Left ventricle myocardium inferior (tissue), 1 donor: ENCODE measurements around the gene TRPV3. TPM values are rescaled to one million over a fixed set of nuclear protein-coding genes. Genes with fewer than 3 reads are reported as not detected.

Source experiments
- DNase-seq: peaks from one replicate; pipeline ENCODE4 v3.0.0-alpha.2; 2020
- H3K27ac ChIP-seq: fragments of 200-600 bp; replicated peaks from 2 replicates; pipeline ENCODE4 v1.8.0; 2021
- H3K27me3 ChIP-seq: fragments of 200-600 bp; 2 replicates; pipeline ENCODE4 v1.8.0; 2021; ENCODE audit warnings: low read depth
- H3K36me3 ChIP-seq: fragments of 200-600 bp; 2 replicates; pipeline ENCODE4 v1.8.0; 2021
- H3K4me1 ChIP-seq: fragments of 200-600 bp; 2 replicates; pipeline ENCODE4 v1.8.0; 2021
- H3K4me3 ChIP-seq: fragments of 200-600 bp; 2 replicates; pipeline ENCODE4 v1.8.0; 2021; ENCODE audit warnings: mild to moderate bottlenecking, moderate library complexity
- H3K9me3 ChIP-seq: fragments of 200-600 bp; replicated peaks from 2 replicates; pipeline ENCODE4 v1.8.0; 2021
- intact Hi-C: fragments of 100-400 bp; cut with micrococcal nuclease; formaldehyde crosslinking; loops from one replicate; pipeline ENCODE4 v1.11.0; 2022
- total RNA-seq: library from RNA; stranded (reverse); fragmentation: NEBNext Ultra II Directional; extraction: Animal tissue kit (Norgen Biotek cat#: 25700); gene quantifications from one replicate; pipeline ENCODE4 v1.2.1, GENCODE V29; 2021
- TF ChIP-seq, protein P1 (sequence below): fragments of 200-600 bp; IDR thresholded peaks from 2 replicates; pipeline ENCODE4 v1.8.0; 2021; ENCODE audit warnings: antibody characterized with exemption, mild to moderate bottlenecking, borderline replicate concordance
- donor health status: DM: no; HTN: yes; CAD: no; lungs with severe emphysema.

The TRPV3 gene
- total RNA-seq, 1 donor from 2014 or later = 1.0 TPM

DNA sequence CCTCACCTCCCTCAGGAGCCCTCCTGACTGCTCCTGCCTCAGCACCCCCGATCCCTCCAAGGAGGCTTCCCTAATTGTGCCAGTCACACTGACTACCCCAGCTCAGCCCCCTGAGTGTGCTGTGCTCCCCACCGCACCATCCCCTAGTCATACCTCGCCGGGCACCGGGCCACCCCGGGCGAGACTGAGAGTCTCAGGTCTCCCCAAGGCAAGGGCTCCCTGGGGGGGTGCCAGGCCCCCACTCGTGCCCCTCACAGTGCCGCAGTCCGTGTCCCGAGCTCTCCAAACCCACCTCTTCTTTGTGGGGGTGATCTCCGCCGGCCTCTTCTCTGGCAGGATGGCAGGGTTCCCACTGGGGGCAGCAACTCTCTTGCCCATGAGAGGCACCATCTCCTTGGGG is 3.2 kb downstream of the TRPV3 start:
- peaks cover 24% of the 10 kb centered on the region for H3K27me3 ChIP-seq
- H3K4me3 ChIP-seq = no peak overlapping the region
- H3K27ac ChIP-seq = no peak overlapping the region
- H3K4me1 ChIP-seq = no peaks in the 10 kb centered on the region
- DNase-seq = no peak
- TF ChIP-seq, protein P1, sequence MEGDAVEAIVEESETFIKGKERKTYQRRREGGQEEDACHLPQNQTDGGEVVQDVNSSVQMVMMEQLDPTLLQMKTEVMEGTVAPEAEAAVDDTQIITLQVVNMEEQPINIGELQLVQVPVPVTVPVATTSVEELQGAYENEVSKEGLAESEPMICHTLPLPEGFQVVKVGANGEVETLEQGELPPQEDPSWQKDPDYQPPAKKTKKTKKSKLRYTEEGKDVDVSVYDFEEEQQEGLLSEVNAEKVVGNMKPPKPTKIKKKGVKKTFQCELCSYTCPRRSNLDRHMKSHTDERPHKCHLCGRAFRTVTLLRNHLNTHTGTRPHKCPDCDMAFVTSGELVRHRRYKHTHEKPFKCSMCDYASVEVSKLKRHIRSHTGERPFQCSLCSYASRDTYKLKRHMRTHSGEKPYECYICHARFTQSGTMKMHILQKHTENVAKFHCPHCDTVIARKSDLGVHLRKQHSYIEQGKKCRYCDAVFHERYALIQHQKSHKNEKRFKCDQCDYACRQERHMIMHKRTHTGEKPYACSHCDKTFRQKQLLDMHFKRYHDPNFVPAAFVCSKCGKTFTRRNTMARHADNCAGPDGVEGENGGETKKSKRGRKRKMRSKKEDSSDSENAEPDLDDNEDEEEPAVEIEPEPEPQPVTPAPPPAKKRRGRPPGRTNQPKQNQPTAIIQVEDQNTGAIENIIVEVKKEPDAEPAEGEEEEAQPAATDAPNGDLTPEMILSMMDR = no peak
- H3K36me3 ChIP-seq = no peaks in the 10 kb centered on the region
- intact Hi-C loops = no loop called here
- H3K9me3 ChIP-seq = no peaks in the 10 kb centered on the region

DNA sequence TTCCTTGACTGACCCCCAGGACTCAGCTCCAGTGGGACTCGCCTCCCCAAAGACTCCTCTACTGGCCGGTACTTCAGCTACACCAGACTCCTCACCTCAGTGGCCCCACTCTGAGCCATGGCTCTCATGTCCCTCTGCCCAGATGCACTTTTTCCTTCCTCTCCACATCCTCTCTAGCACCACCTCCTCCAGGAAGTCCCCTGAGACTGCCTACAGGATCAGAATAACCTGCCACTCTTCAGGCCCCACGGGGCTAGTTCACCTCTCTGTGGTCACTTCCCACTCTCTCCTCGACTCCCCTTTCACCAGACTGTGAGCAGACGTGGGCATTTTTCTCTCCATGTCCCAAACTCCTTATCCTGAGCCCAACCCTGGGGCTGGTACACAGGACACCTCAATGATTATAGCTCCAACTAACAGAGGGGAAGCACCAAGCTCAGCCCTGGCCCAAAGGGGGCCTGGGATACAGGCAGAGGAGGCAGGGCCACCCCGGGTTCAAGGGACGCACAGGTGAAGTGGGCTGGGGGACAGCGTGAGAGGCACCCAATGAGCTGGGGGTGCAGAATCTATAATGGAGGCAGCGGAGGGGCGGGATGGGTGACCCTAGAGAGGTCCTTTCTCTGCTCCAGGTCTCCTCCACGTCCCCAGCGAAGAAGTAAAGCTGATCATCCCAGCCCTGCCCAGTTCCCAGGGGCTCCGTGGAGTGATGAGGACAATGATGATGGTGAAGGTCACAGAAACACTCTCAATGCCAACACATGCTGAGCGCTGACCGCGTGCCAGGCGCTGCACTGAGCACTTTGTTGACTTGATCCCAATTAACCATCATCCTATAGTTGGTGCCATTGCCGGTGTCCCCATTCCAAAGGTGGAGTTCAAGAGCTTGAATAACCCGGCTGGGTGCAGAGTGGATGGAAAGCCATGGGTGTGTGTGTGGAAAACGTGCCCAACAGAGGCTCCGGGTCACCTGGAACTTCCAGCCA is 3.9 kb downstream of the TRPV3 start:
- H3K4me3 ChIP-seq = no peak overlapping the region
- no peaks in the 10 kb centered on the region for H3K4me1 ChIP-seq
- no peaks in the 10 kb centered on the region for H3K36me3 ChIP-seq
- TF ChIP-seq, protein P1 = no peak
- DNase-seq = no peak
- intact Hi-C loops = no loop called here
- H3K27me3 ChIP-seq = peaks cover 24% of the 10 kb centered on the region
- H3K9me3 ChIP-seq = no peaks in the 10 kb centered on the region
- H3K27ac ChIP-seq = no peak overlapping the region

DNA sequence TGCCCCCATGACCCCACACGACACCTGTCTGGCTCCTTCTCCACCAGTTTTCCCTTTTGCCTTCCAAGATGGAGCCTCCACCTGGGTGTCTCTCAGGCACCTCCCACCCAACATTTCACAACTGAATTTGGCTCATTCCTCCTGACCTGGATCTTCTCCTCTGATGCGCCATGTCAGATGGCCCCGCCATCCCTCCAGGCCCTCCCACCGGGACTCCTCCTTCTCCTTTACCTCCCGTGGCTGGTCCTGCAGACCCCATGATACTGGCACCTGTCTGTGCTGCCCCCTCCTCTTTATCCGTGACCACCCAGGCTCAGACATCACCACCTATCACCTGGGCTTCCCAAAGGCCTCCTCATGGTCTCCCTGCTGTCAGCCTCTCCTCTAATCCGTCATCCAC is 4.7 kb downstream of the TRPV3 start:
- H3K4me3 ChIP-seq = no peak overlapping the region
- H3K27ac ChIP-seq = no peak overlapping the region
- no peaks in the 10 kb centered on the region for H3K9me3 ChIP-seq
- TF ChIP-seq, protein P1 = no peak
- no peaks in the 10 kb centered on the region for H3K4me1 ChIP-seq
- H3K27me3 ChIP-seq = peaks cover 24% of the 10 kb centered on the region
- DNase-seq = no peak
- H3K36me3 ChIP-seq = no peaks in the 10 kb centered on the region
- intact Hi-C loops = no loop called here

DNA sequence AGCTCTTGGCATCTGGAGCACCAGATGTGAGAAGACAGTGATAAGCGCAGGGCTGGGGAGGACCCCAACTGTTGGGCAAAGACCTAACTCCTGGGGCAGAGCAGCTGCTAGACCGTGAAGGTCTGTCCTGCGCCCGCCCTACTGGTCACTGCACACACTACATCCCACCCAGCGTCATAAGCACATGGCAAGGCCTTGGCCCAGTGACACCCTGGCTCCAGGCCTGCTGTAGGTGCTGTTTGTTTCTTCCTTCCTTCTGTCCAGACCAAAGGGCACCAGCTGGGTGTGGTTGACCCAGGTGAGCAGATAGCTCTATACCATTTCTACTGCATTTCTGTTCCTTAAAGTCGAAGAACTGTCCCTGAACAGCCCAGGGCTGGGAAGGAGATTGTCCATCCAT is 6.4 kb downstream of the TRPV3 start:
- Histone ChIP-seq H3K4me3 (no peak overlapping the region), H3K27ac (no peak overlapping the region), H3K36me3 (no peaks in the 10 kb centered on the region), H3K9me3 (no peaks in the 10 kb centered on the region), H3K4me1 (no peaks in the 10 kb centered on the region), H3K27me3 (peaks cover 10% of the 10 kb centered on the region)
- intact Hi-C loops = no loop called here
- TF ChIP-seq, protein P1 = no peak
- no peak for DNase-seq

DNA sequence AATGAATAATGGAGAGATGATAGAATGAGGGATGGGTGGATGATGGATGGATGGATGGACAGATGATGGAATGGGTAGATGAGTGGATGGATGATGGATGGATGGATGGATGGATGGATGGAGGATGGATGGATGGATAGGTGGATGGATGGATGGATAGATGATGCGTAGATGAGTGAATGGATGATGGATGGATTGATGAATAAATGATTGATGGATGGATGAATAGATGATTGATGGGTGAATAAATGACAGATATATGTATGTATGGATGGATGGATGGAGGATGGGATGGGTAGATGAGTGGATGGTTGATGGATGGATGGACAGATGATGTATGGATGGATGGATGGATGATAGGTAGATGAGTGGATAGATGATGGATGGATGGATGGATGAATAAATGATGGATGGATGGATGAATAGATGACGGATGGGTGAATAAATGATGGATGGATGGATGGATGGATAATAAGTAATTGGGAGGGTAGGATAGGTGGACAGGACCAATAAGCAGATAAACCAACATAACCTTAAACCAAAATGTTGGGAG is 7.9 kb downstream of the TRPV3 start:
- no peak for DNase-seq
- TF ChIP-seq, protein P1 = no peak
- intact Hi-C loops = no loop called here

More for the DNA sequence above, 7.9 kb downstream of the TRPV3 start:
- no peaks in the 10 kb centered on the region for H3K9me3 ChIP-seq
- H3K36me3 ChIP-seq = no peaks in the 10 kb centered on the region
- H3K27me3 ChIP-seq = peaks cover 2% of the 10 kb centered on the region
- no peak overlapping the region for H3K27ac ChIP-seq
- no peak overlapping the region for H3K4me3 ChIP-seq
- no peaks in the 10 kb centered on the region for H3K4me1 ChIP-seq
